HepG2 (cell line): ENCODE measurements around the gene TP53AIP1.

ENCODE experiments used
- CBFB ChIP-seq: sonication (generic); formaldehyde crosslinking; IDR thresholded peaks from 2 replicates; pipeline ENCODE4 v1.4.0; 2020; ENCODE audit warnings: missing genetic modification reagents
- CTCF ChIP-seq: sonication (generic); formaldehyde crosslinking; IDR thresholded peaks from 2 replicates; pipeline ENCODE4 v1.5.0; 2020; ENCODE audit warnings: mild to moderate bottlenecking, missing genetic modification reagents, moderate library complexity
- JUN ChIP-seq: sonication (generic); formaldehyde crosslinking; IDR thresholded peaks from 2 replicates; pipeline ENCODE4 v1.4.0; 2020; ENCODE audit warnings: mild to moderate bottlenecking, missing genetic modification reagents
- NR3C1 ChIP-seq: sonication (generic); formaldehyde crosslinking; IDR thresholded peaks from 2 replicates; pipeline ENCODE4 v1.4.0; 2020; ENCODE audit warnings: missing genetic modification reagents
- POLR2A ChIP-seq, 2 experiments: IDR thresholded peaks; 2 replicates each; pipeline ENCODE4 v1.6.1; 2011; ENCODE audit warnings: low read depth in 2 of 2, low read length in 2 of 2, mild to moderate bottlenecking in 1 of 2, moderate library complexity in 1 of 2; ENCODE audit not compliant: insufficient read depth in 1 of 2
- REPIN1 ChIP-seq: sonication (generic); formaldehyde crosslinking; IDR thresholded peaks from 2 replicates; pipeline ENCODE4 v1.8.0; 2022; ENCODE audit warnings: missing genetic modification reagents, low read depth, mild to moderate bottlenecking, borderline replicate concordance
- TAF15 ChIP-seq: fragments of 200-400 bp; formaldehyde crosslinking; IDR thresholded peaks from one replicate; pipeline ENCODE4 v1.6.1; 2018; ENCODE audit warnings: mild to moderate bottlenecking, low read depth, low read length; ENCODE audit not compliant: poor library complexity, severe bottlenecking
- ZNF232 ChIP-seq: sonication (generic); formaldehyde crosslinking; IDR thresholded peaks from 2 replicates; pipeline ENCODE4 v1.4.0; 2020; ENCODE audit warnings: missing genetic modification reagents, borderline replicate concordance
- ZNF552 ChIP-seq: sonication (generic); formaldehyde crosslinking; IDR thresholded peaks from 2 replicates; pipeline ENCODE4 v1.9.0; 2022; ENCODE audit warnings: missing genetic modification reagents, mild to moderate bottlenecking, borderline replicate concordance
- ZNF567 ChIP-seq: sonication (generic); formaldehyde crosslinking; IDR thresholded peaks from 2 replicates; pipeline ENCODE4 v1.8.1; 2023; ENCODE audit warnings: mild to moderate bottlenecking, missing genetic modification reagents, borderline replicate concordance
- TF ChIP-seq, protein P1 (sequence below), 2 experiments: sonication (generic) in 1 of 2; formaldehyde crosslinking in 1 of 2; IDR thresholded peaks; 2 replicates each; pipeline versions ENCODE4 v1.4.0 to v1.6.1; 2018 to 2020; ENCODE audit warnings: missing genetic modification reagents in 2 of 2, borderline replicate concordance in 1 of 2, low read depth in 1 of 2, mild to moderate bottlenecking in 1 of 2, missing biosample characterization in 1 of 2

GRCh38 chr11:128955636-128956035 lies 13.0 kb upstream of the TP53AIP1 start:
- TF ChIP-seq CBFB: no peak
- TF ChIP-seq JUN (CRISPR knock-in tag): no peak
- no peak for TF ChIP-seq NR3C1 (CRISPR knock-in tag)
- no peak for TF ChIP-seq ZNF567
- TF ChIP-seq, protein P1, sequence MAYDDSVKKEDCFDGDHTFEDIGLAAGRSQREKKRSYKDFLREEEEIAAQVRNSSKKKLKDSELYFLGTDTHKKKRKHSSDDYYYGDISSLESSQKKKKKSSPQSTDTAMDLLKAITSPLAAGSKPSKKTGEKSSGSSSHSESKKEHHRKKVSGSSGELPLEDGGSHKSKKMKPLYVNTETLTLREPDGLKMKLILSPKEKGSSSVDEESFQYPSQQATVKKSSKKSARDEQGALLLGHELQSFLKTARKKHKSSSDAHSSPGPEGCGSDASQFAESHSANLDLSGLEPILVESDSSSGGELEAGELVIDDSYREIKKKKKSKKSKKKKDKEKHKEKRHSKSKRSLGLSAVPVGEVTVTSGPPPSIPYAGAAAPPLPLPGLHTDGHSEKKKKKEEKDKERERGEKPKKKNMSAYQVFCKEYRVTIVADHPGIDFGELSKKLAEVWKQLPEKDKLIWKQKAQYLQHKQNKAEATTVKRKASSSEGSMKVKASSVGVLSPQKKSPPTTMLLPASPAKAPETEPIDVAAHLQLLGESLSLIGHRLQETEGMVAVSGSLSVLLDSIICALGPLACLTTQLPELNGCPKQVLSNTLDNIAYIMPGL (CRISPR knock-in tag; IDR thresholded peaks at IDR 0.05; ENCODE audit: borderline replicate concordance in 1 of 2, low read depth in 1 of 2): no peak
- no peak for TF ChIP-seq CTCF (CRISPR knock-in tag)
- no peak for TF ChIP-seq ZNF552 (CRISPR knock-in tag)
- TF ChIP-seq ZNF232: no peak
- no peak for TF ChIP-seq POLR2A (IDR thresholded peaks at IDR 0.05; ENCODE audit: insufficient read depth in 1 of 2, low read depth in 2 of 2, low read length in 2 of 2)
- no peak for TF ChIP-seq REPIN1
- TF ChIP-seq TAF15: no peak
